ENCODE results near the gene ZGPAT.
"Not testable (repeated sequence)": the region's sequence is repeated elsewhere in the genome, so short reads cannot be mapped to it uniquely, and the experiment has no call there.

DNA sequence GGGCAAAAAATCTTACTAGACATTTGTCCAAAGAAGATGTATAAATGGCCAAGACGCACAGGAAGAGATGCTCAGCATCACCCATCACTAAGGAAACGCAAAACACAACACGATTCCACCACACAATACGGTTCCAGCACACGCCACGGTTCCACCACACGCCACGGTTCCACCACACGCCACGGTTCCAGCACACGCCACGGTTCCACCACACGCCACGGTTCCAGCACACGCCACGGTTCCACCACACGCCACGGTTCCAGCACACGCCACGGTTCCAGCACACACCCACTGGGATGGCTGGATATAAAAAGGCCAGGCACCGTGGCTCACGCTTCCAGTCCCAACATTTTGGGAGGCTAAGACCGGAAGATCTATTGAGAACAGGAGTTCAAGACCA is 69.0 kb downstream of the ZGPAT start:
- TF ChIP-seq, protein P1, sequence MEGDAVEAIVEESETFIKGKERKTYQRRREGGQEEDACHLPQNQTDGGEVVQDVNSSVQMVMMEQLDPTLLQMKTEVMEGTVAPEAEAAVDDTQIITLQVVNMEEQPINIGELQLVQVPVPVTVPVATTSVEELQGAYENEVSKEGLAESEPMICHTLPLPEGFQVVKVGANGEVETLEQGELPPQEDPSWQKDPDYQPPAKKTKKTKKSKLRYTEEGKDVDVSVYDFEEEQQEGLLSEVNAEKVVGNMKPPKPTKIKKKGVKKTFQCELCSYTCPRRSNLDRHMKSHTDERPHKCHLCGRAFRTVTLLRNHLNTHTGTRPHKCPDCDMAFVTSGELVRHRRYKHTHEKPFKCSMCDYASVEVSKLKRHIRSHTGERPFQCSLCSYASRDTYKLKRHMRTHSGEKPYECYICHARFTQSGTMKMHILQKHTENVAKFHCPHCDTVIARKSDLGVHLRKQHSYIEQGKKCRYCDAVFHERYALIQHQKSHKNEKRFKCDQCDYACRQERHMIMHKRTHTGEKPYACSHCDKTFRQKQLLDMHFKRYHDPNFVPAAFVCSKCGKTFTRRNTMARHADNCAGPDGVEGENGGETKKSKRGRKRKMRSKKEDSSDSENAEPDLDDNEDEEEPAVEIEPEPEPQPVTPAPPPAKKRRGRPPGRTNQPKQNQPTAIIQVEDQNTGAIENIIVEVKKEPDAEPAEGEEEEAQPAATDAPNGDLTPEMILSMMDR (IDR thresholded peaks at IDR 0.05), result not testable (repeated sequence)
- TF ChIP-seq POLR2AphosphoS5 (IDR thresholded peaks at IDR 0.05; ENCODE audit: low read depth, low read length), result not testable (repeated sequence)

Data from Panc1 (cell line).